ENCODE results near the gene ERICH4. TPM values are rescaled to one million over a fixed set of nuclear protein-coding genes. Genes with fewer than 3 reads are reported as not detected.

ERICH4 gene, protein sequence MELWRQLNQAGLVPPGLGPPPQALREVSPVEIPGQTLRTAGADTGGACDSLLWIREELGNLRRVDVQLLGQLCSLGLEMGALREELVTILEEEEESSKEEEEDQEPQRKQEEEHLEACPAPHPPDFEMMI
- total RNA-seq: not detected in 2 replicates

DNA sequence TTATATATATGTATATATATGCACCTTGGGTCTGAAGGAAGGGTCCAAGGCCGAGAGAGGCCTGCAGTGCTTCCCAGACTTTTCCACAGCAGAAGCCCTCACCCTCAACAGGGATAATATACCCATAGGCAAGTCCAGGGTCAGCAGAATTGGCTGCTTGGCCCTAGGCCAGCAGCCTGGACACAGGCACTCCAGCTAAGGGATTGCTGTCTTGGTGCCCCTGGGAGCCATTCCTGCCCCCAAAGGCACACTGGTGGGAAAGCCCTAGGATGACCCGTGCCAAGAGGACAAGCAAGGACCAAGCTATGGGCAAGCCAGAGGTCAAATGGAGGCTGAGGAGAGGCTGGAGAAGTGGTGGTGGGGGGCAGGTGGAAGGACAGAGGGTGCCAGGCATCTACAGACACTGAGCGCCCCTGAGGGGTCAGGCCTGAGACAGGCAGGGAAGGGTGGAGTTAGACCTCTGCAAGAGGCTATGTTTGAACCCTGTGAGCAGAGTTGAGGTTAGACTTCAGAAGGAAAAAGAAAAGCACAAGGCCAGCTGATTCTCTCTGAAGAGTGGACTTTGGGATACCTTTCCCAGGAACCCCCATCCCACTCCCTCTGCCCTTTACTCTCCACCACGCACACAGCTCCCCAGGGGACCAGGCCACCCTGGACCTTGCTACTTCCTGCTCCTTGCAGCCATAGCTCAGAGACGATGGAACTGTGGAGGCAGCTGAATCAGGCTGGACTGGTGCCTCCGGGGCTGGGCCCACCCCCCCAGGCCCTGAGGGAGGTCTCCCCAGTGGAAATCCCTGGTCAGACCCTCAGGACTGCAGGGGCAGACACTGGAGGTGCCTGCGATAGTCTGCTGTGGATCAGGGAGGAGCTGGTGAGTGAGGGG is at the start of gene ERICH4:
Gene ERICH4, plus strand, starts transcription at position 684 of the 883 bp plus-strand sequence. Its CDS starts 14 bp downstream, at position 698.

DNA sequence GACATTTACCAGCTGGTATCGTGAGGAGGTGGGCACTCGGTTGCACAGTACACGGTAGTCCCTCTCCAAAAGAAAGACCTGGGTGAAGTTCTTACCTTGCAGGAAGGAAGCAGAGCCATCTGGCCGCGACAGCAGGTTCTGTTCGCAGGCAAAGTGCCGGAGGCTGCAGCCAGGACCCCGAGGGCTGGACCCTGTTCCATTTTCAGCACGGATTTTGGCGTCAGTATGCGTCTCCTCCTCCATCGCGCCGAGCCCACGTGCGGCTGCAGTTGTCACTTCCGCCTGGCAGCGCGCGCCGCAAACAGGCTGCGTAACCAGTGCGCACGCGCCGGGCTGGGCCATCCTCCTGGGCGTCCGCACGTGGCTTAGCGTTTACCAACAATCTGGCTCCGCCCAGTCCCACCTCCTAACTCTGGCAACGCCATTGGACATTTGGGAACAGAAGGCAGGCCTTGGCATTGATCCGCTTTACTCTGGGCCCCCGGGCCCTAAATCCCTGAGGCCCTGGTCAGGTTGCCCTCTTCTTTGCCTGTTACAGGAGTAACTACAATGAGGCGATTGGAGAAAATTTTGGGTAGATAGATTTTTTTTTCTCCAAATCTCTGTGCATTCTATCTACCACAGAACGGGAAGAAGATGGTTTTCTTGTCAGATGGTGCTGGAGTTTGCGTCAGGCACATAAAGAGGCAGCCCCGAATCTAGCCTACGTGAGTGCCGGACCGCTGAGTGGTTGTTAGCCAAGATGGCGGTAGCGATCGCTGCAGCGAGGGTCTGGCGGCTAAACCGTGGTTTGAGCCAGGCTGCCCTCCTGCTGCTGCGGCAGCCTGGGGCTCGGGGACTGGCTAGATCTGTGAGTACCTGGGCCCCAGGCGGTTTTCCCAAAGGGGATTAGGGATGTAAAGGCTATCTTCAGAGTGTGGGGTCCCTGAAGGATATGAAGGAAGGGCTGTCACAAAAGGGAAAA is 45.6 kb upstream of the ERICH4 start, which contains the start of the genes BCKDHA and EXOSC5:
Gene BCKDHA, plus strand, starts transcription at position 733 of the 964 bp plus-strand sequence. Its CDS starts 10 bp downstream, at position 743.
Gene EXOSC5, minus strand, starts transcription at position 274 of the 964 bp plus-strand sequence. Its CDS starts 31 bp downstream, at position 243.

DNA sequence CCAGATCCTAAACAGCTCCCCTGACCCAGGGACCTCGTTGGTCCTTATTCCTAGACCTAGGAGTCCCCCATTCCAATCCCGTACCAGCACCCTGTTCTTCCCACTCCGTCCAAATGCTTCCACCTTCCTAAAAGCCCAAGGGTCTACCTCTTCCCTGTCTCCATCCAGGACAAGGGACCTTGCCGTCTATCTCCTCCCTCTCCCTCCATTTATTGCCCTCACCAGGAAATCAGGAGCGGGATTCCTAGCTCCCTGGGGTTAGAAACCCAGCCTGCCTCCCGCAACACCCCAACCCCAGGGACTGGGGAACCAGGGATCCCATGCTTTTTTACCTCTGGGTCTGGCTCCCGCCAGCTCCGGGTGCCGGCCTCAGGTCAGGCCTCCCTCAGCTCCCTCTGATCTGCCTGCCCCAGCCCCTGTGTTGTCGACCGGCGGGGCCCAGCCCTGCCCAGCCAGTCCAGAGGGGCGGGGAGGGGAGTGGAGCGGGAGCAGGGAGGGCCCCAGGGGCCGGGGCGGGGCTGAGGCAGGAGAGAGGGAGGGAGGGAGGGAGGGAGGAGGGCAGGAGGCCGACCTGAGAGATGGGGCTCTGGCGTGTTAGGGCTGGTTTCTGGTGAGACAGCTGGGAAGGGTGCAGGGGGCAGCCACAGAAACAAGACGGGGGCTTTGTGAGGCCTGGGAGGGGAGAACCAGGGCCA is 15.9 kb upstream of the ERICH4 start, which contains the start of gene B3GNT8:
Gene B3GNT8, minus strand, starts transcription at position 423 of the 695 bp plus-strand sequence. CDS start 596 bp downstream, outside the sequence.

DNA sequence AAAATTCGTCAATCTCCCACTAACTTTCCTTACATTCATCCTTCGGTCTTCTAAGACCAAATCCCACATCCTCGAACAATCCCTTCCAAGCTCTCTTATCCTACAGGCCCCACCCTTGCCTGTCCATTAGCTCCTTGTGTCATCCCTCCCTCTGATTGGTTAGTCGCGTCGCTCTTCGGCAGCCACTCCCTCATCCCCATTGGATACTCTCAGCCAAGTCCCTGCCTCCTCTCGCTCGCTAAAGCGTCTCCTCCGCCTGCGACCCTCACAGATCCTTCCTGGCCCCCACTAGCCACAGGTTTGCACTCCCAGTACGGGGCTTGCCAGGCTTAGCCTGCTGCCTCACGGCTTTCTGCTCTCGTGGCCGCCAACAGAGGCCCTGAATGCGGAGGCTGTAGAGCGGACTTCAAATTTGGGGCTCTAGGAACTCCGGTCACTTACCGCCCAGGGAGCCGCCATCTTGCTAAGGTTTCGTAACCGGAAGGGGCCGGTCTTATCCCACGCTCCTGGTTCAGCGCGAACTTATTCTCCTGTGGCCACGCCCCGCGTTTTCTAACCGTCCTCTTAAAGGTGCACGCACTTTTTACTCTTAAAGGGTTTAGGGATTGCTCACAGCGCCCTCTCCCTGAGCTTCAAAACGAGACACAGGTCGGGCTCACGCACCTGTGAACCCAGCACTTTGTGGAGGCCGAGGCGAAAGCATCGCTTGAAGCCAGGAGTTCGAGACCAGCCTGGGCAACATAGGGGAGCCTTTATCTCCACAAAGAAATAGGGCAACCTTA is 3.3 kb upstream of the ERICH4 start, which contains the start of gene DMAC2:
Gene DMAC2, minus strand, starts transcription at position 472 of the 782 bp plus-strand sequence. Its CDS starts 13 bp downstream, at position 459.

Other genes starting within 250 kb of the ERICH4 start
- gene CYP2S1, start 249.9 kb upstream of the ERICH4 start, total RNA-seq: 16.9 and 21.2 TPM in 2 replicates
- 103 and 185 TPM in 2 replicates for gene AXL, start 223.9 kb upstream of the ERICH4 start, total RNA-seq
- gene HNRNPUL1, start 178.8 kb upstream of the ERICH4 start, total RNA-seq: 143 and 179 TPM in 2 replicates
- 11.8 and 15.3 TPM in 2 replicates for gene CCDC97, start 133.0 kb upstream of the ERICH4 start, total RNA-seq
- 48.5 and 49.4 TPM in 2 replicates for gene TGFB1, start 89.2 kb upstream of the ERICH4 start, total RNA-seq
- 5.3 and 7.0 TPM in 2 replicates for gene B9D2, start 79.0 kb upstream of the ERICH4 start, total RNA-seq
- 9.4 and 12.1 TPM in 2 replicates for gene TMEM91, start 66.6 kb upstream of the ERICH4 start, total RNA-seq
- gene EXOSC5, start 45.8 kb upstream of the ERICH4 start, total RNA-seq: 19.9 and 25.5 TPM in 2 replicates
- 46.5 and 76.9 TPM in 2 replicates for gene BCKDHA, start 45.3 kb upstream of the ERICH4 start, total RNA-seq
- 1.8 and 8.7 TPM in 2 replicates for gene B3GNT8, start 15.8 kb upstream of the ERICH4 start, total RNA-seq
- gene DMAC2, start 3.2 kb upstream of the ERICH4 start, total RNA-seq: 58.8 TPM in 2 replicates
- gene CEACAM21, start 133.0 kb downstream of the ERICH4 start, total RNA-seq: 0.32 TPM in 1 of 2 replicates, not detected in the other
- gene CEACAM4, start 183.9 kb downstream of the ERICH4 start, total RNA-seq: not detected in 2 replicates
- not detected in 2 replicates for gene CEACAM7, start 245.1 kb downstream of the ERICH4 start, total RNA-seq

Data from epithelial cell of alveolus of lung (primary cell).